Skin of body (tissue), 2 donors: ENCODE data around the gene PPP3R1. TPM values are rescaled to one million over a fixed set of nuclear protein-coding genes. Genes with fewer than 3 reads are reported as not detected.

ENCODE experiments used
- DNase-seq: peaks from one replicate; lab custom pipeline; 2025; lab: John Stamatoyannopoulos, UW
- total RNA-seq: library from RNA; depleted of rRNA; stranded (reverse); fragments of >200 nt; gene quantifications from one replicate; pipeline ENCODE4 v1.2.3, GENCODE V29; 2014

Gene PPP3R1
- total RNA-seq, 1 donor from 2014 or later = 46.0 TPM

DNA sequence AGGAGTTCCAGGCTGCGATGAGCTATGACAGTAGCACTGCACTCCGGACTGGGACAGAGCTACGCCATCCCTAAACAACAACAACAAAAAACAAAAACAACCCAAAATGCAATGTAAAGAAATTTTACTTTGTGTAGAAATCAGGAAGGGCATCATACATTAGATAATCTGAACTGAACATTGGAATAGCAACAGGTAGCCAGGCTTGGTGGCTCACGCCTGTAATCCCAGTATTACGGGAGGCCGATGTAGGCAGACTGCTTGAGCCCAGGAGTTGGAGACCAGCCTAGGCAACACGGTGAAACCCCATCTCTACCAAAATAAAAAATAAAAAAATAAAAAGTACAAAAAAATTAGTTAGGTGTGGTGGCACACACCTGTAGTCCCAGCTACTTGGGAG lies 96.7 kb downstream of the PPP3R1 start:
- DNase-seq = no peak

GRCh38 chr2:68152681-68153347 lies 99.5 kb downstream of the PPP3R1 start:
- no peak for DNase-seq

GRCh38 chr2:68151037-68151436 lies 101.3 kb downstream of the PPP3R1 start:
- no peak for DNase-seq

- DNase-seq = no peak
Measured at GRCh38 chr2:68141875-68142274, 110.5 kb downstream of the PPP3R1 start.

DNA sequence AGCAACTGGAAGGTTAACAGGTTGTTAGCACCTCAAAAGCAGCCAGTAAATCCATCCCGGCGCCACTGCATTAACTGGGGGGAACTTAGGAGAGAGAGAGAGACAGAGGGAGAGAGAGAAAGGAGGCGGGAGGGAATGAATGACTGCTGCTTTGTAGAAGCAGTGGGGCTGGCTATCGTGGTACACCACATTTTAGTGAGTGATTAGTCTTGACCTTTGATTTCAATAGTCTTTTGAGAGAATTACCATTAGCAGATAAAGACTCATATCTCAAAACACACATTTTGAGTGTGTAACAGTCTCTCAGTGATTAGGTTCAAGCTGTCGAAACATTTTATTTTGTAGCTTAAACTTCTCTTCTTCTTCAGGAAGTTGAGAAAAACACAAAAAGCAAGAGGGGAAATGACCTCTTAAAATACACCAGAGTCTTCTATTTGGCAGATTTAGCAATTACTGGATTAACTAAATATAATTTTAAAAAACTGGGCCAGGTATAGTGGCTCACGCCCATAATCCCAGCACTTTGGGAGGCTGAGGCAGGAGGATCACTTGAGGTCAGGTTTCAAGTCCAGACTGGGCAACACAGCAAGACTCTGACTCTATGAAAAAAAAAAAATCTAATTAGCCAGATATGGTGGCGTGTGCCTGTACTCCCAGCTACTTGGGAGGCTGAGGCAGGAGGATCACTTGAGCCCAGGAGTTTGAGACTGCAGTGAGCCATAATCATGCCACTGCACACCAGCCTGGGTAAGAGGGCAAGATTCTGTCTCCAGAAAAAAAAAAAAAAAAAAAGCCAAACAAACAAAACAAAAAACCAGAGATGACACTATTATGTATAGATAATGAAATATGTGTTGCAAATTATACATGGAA lies 116.6 kb downstream of the PPP3R1 start:
- DNase-seq = no peak

- DNase-seq = no peak
Measured at GRCh38 chr2:68134554-68134953, 117.8 kb downstream of the PPP3R1 start.

- DNase-seq = no peak
Measured at GRCh38 chr2:68134120-68134519, 118.2 kb downstream of the PPP3R1 start.

Other genes starting within 250 kb of the PPP3R1 start
- gene C1D, start 189.5 kb downstream of the PPP3R1 start, total RNA-seq = 22.9 TPM
- 13.1 TPM for gene PNO1, start 94.6 kb downstream of the PPP3R1 start, total RNA-seq
- gene CNRIP1, start 67.4 kb upstream of the PPP3R1 start, total RNA-seq = 15.3 TPM
- 12.8 TPM for gene PLEK, start 112.8 kb upstream of the PPP3R1 start, total RNA-seq
- gene FBXO48, start 214.8 kb upstream of the PPP3R1 start, total RNA-seq = 0.79 TPM
- 10.0 TPM for gene APLF, start 215.1 kb upstream of the PPP3R1 start, total RNA-seq